GM18498 (cell line): ENCODE results near the gene STXBP1.

ENCODE experiments used
- ATAC-seq: cut with Tn5 transposase; IDR thresholded peaks from one replicate; pipeline ENCODE4 v1.9.1; 2021; ENCODE audit warnings: mild to moderate bottlenecking, moderate library complexity; ENCODE audit not compliant: unreplicated experiment

Gene STXBP1

GRCh38 chr9:127651697-127652610, 39.9 kb downstream of the STXBP1 start:
- ATAC-seq = no peak

- no peak for ATAC-seq
Measured at GRCh38 chr9:127652733-127653132, 40.7 kb downstream of the STXBP1 start.

- ATAC-seq = no peak
Measured at GRCh38 chr9:127654619-127655018, 42.5 kb downstream of the STXBP1 start.

- no peak for ATAC-seq
Measured at GRCh38 chr9:127658428-127658827, 46.4 kb downstream of the STXBP1 start.

GRCh38 chr9:127660886-127661741, 49.0 kb downstream of the STXBP1 start:
- no peak for ATAC-seq

- ATAC-seq = no peak
Measured at GRCh38 chr9:127662617-127663016, 50.5 kb downstream of the STXBP1 start.

GRCh38 chr9:127664324-127664677, 52.2 kb downstream of the STXBP1 start:
- ATAC-seq = no peak

- no peak for ATAC-seq
Measured at GRCh38 chr9:127664678-127665507, 52.8 kb downstream of the STXBP1 start.

- ATAC-seq = no peak
Measured at GRCh38 chr9:127667127-127667844, 55.2 kb downstream of the STXBP1 start.

- no peak for ATAC-seq
Measured at GRCh38 chr9:127667906-127668305, 55.8 kb downstream of the STXBP1 start.

GRCh38 chr9:127673234-127673633, 61.2 kb downstream of the STXBP1 start:
- no peak for ATAC-seq

- no peak for ATAC-seq
Measured at GRCh38 chr9:127676638-127677037, 64.6 kb downstream of the STXBP1 start.

- no peak for ATAC-seq
Measured at GRCh38 chr9:127679506-127679905, 67.4 kb downstream of the STXBP1 start.

- no peak for ATAC-seq
Measured at GRCh38 chr9:127680226-127680625, 68.1 kb downstream of the STXBP1 start.

GRCh38 chr9:127680846-127681245, 68.8 kb downstream of the STXBP1 start:
- no peak for ATAC-seq

- ATAC-seq = no peak
Measured at GRCh38 chr9:127682351-127683136, 70.5 kb downstream of the STXBP1 start.

GRCh38 chr9:127683723-127684122, 71.6 kb downstream of the STXBP1 start:
- no peak for ATAC-seq

GRCh38 chr9:127684576-127684975, 72.5 kb downstream of the STXBP1 start:
- no peak for ATAC-seq
